ENCODE data around the gene REM2.

The REM2 gene, protein sequence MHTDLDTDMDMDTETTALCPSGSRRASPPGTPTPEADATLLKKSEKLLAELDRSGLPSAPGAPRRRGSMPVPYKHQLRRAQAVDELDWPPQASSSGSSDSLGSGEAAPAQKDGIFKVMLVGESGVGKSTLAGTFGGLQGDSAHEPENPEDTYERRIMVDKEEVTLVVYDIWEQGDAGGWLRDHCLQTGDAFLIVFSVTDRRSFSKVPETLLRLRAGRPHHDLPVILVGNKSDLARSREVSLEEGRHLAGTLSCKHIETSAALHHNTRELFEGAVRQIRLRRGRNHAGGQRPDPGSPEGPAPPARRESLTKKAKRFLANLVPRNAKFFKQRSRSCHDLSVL

DNA sequence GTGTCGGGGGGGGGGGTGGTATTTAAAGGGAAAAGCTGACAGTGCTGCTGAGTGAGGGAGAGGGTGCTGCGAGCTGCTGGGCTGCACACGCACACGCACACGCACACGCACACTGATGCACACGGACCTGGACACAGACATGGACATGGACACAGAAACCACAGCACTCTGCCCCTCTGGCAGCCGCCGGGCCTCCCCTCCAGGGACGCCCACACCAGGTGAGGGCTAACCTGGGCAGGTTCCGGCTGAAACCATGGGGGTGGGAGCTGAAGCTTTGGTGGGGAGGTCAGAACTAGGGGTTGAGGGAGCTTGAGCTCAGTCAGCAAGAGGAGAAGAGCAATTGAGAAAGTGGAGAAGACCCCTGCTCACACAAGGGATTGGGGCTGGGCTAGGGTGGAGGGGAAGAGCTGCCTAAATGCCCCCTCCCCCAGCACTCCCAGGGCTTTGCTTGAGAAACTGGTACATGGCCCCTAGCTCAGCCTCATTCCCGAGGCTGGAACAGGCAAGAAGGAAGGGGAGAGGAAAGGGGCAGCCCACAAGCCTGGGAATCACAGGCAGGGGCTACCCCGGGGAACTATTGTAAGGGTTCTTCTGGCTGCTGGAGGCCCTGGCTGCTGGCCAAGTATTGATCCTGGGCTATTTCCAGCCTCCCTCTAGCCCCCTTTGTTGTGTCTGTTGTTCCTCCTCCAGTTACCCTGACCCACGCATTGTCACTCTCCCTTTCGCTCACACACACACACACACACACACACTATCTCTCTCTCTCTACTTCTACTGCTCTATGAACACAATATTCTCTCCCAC lies at the start of gene REM2:
REM2 (plus strand) TSS at position 50 of the 804 bp plus-strand sequence; CDS start at position 116, 66 bp downstream.
- no peak for DNase-seq (ENCODE audit: low read depth)

DNA sequence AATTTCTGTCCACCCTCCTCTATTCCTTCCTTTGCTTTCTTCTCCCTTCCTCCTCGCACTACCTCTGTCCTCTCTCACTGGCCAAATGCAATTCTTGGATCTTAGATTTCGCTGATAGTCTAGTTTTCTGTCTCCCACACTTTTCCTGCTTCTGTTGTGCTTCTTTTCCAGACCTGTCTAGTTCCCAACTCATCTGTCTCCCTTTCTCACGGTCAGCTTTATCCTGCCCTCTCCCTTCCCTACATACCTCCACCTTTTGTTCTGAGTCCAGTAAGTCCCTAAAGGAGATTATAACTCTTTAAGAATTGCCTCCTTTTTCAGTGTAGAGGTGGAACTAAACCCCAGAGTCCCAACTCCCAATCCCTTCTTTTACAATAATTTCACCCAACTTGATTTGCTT lies 47.5 kb upstream of the REM2 start:
- no peak for DNase-seq (ENCODE audit: low read depth)

DNA sequence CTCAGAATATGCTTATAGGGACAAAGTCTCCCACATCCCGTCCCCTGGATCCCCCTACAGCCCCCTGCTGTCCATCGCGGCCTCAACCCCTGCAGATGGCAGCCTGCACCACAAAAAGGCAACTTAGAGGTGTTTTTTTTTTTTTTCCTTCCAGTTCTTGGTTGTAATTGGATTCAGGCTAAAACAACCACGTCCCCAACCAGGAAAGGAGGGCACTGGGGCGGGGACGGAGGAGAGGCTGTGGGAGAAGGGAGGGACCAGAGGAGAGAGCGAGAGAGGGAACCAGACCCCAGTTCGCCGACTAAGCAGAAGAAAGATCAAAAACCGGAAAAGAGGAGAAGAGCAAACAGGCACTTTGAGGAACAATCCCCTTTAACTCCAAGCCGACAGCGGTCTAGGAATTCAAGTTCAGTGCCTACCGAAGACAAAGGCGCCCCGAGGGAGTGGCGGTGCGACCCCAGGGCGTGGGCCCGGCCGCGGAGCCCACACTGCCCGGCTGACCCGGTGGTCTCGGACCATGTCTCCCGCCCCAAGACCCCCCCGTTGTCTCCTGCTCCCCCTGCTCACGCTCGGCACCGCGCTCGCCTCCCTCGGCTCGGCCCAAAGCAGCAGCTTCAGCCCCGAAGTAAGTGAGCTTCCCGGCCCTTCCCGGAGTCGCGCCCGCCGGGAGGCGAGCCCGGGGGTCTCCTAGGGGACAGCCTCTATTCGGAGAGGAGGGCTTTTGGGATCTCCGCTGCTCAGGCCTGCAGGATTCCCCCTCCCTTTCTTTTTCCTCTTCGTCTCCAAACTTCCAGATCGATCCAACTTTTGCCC lies 46.5 kb upstream of the REM2 start, which contains the start of gene MMP14:
MMP14 (plus strand) TSS at position 285 of the 813 bp plus-strand sequence; CDS start at position 518, 233 bp downstream.
- DNase-seq (ENCODE audit: low read depth) = no peak

DNA sequence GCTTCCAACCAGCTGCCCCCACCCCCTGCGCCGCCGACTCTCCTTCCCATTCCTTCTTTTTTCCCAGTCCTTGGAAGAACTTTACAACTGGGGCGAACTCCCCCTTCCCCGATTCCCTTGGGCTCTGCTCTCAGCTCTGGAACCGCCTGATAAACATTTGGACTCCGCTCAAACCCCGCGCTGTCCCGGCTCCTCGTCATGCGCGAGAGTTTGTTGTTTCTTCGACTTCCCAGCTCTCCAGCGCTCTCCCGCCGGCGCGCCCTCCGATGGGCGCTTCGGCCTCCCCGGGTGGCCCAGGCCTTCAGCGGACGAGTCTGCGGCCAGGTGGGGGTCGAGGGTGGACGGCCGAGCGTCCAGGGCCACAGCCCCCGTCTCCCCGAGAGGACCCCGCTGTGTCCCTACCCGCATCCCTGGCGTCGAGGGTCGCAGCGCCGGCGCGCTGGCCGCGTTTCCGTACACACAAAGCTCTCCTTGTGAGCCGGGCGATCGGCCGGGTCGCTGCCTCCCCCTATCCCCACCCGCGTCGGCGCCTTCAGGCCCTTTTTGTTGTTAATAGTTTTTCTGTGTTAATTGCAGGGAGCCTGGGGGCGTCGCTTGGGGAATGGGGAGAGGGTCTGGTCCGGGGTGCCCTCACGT lies 45.8 kb upstream of the REM2 start:
- no peak for DNase-seq (ENCODE audit: low read depth)

DNA sequence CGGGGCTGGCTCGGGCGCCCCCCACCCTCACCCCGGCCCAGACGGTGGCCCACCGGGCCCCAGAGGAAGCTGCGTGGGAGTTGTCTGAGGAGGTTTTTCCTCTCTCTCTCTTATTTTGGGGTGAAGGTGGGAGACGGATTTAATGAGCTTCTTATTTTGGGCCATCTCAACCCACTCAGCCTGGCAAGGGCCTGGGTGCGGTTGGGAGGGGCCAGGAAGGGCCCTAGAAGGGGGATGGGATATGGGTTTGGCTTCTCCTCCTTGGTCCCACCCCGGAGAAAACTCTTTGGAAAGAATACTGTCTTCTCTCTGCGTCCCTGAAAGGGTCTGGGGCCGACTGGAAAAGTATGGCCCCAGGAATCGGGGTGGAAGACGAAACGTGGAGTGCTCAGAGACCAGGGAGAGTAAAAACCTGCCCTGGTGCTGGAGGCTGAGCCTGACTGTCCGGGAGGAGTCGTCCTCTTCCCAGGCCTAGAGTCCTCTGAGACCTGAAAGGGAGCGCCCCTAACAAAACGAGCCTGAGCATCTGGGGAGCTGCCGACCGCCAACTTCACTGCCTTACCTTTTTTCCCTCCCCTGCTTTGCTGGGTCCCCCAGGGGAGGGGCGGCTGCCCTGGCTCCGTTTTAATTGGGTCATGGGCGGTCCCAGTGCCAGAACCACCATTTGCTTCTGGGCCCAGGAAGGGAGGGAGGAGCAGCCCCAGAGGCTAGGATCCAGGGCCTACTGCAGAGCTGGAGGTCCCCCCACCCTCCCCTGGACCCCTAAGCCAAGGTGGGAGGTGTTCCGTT lies 45.1 kb upstream of the REM2 start:
- no peak for DNase-seq (ENCODE audit: low read depth)

DNA sequence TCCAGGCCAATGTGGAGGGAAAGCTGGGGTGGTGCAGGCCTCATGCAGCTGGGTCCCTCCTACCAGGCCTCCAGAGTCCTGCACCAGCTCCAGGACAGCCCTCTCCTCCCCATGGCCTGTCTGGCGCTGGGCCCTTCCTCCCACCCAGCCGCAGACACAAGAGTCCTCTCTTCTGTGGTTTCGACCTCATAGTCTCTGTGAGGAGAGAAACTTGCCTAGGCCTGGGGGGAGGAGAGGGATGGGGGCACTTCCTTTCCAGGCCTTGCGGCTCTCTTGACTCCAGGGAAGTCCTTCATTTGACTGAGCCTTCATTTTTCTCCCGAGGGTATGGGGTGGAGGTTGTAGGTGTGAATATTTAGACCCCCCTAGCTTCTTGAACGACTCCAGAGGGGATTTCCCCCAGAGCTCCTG lies 44.4 kb upstream of the REM2 start:
- DNase-seq (ENCODE audit: low read depth) = no peak

DNA sequence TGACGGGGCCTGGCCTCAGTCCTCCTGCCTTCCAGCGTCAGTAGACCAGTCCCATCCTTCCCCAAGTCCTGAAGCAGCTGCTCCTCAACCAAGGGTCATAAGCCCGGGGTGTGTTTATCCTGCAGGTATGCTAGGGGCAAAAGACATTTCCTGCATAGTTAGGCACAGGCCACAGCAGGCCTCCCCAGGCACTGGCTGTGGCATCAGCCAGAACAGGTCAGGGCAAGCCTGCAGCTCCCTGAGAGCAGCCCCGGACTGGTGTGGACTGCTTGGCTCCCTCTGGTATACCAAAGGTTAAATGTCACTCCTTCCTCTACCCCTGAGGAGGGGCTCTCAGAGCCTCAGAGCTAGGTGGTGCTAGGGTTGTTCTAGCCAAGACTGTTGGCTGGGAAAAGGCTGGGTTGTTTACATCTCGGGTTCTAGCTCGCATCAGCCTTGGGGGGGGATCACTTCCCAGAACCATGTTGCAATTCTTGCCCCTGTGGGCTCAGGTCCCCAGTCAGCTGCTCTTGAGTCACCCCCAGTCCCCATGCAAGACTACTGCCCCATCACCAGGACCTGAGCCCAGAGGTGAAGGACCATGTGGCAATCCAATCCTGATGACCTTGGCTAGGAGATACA lies 43.8 kb upstream of the REM2 start:
- DNase-seq (ENCODE audit: low read depth) = no peak

DNA sequence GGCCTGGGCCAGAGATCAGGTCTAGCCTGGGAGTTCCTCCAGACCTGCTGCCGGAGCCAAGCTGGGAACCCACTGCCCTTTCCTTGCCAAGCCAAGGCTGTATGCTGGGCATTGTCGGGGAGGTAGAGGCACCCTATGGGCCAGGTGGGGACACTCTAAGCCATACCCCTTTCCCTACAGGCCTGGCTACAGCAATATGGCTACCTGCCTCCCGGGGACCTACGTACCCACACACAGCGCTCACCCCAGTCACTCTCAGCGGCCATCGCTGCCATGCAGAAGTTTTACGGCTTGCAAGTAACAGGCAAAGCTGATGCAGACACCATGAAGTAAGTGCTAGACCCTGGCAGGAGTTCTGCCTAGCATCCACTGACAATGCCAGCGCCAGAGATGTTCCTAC lies 41.7 kb upstream of the REM2 start:
- no peak for DNase-seq (ENCODE audit: low read depth)

DNA sequence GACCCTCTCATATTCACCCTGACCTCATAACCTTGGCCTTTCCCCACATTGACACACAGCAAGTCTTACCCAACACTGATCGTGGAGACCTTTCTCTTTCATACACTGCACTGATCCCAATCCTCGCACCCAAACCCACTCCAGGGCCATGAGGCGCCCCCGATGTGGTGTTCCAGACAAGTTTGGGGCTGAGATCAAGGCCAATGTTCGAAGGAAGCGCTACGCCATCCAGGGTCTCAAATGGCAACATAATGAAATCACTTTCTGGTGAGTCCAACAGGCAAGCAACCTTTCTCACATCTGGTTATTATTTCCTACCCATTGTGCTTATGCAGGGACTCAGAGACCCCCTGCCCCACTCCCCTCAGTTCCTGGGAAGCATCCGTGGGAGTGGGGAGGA lies 41.3 kb upstream of the REM2 start:
- DNase-seq (ENCODE audit: low read depth) = no peak

DNA sequence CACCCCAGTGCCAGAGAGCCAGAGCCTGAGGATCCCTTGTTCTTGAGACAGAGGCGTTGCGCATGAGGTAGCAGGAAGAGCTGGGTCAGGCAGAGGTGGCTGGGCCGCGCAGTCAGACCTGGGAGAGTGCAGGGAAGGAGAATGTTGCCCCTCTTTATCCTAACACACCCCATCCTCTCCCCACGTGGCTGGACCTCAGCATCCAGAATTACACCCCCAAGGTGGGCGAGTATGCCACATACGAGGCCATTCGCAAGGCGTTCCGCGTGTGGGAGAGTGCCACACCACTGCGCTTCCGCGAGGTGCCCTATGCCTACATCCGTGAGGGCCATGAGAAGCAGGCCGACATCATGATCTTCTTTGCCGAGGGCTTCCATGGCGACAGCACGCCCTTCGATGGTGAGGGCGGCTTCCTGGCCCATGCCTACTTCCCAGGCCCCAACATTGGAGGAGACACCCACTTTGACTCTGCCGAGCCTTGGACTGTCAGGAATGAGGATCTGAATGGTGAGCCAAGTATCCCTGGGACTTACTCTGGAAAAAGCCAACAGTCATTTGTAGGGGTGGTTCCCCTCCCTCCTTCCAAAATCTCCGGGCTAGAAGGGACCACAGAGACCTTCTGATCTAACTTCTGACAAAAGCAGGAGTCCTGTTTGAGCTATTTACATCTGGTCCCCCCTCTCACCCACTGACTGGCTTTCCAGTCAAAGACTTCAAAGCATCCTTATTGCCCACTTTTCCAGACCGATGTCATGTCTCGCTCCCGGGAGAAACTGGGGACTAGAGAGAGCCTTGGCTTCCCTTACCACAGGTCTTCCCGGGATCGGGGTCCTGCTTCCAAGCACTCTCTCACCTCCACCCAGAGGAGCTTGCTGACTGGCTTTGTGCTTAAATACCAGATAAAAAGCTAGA lies 40.6 kb upstream of the REM2 start:
- DNase-seq (ENCODE audit: low read depth) = no peak

DNA sequence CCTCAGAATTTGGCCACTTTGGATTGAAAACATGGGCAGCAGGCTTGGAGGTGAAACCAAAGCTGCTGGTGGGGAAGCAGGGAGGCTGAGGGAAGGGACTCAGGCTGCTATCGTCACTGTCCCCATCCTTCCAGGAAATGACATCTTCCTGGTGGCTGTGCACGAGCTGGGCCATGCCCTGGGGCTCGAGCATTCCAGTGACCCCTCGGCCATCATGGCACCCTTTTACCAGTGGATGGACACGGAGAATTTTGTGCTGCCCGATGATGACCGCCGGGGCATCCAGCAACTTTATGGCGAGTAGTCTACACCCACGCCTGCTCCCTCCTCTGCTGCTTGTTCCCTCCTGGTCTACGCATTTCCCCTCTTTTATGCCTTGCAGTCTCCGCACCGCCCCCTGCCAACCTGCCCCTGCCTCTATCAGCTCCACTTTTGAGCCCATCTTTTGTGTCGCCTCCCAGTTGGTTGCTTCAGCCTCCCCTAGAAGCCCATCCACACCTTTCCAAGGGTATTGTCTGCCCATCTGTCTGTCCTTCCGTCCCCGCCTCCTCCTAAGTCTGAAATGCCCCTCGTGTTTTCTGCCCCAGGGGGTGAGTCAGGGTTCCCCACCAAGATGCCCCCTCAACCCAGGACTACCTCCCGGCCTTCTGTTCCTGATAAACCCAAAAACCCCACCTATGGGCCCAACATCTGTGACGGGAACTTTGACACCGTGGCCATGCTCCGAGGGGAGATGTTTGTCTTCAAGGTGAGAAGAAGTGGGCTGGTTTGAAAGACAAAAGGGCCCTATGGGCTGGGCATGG lies 39.7 kb upstream of the REM2 start:
- no peak for DNase-seq (ENCODE audit: low read depth)

DNA sequence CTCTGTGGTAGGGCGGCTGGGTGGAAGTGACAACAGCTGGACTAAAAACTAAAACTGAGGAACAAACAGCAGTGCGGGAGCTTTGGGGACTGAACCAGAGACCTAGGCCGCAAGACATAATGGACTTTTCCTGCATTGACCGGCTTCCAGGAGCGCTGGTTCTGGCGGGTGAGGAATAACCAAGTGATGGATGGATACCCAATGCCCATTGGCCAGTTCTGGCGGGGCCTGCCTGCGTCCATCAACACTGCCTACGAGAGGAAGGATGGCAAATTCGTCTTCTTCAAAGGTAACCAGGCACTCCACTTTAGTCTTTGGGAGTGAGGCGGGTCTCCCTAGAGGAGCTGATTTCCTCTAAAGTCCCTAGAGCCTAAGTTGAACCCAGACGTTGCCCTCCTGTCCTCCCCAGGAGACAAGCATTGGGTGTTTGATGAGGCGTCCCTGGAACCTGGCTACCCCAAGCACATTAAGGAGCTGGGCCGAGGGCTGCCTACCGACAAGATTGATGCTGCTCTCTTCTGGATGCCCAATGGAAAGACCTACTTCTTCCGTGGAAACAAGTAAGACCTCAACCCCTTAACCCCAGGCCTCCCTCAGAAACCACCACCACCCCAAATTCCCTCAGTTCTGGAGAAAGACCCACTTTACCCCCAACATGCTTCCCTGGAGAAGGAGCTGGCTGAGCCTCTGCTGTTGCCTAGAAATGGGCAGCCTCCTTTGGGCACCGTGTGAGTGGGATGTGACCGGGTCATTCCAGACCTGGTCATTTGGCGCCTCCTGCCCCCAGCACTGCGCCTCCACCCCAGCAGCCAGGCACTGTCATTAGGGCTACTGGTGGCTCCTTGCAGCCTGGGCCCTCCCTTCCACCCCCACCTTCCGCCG lies 38.6 kb upstream of the REM2 start:
- no peak for DNase-seq (ENCODE audit: low read depth)

DNA sequence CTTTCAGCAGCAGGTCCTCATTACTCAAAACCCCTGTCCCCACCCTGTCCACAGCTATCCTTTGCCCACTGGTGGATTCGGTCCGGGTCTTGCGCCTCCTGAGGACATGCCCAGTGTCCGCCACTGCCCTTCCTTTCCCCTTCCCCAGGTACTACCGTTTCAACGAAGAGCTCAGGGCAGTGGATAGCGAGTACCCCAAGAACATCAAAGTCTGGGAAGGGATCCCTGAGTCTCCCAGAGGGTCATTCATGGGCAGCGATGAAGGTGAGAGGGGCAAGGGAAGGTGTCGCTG lies 38.0 kb upstream of the REM2 start:
- DNase-seq (ENCODE audit: low read depth) = no peak

DNA sequence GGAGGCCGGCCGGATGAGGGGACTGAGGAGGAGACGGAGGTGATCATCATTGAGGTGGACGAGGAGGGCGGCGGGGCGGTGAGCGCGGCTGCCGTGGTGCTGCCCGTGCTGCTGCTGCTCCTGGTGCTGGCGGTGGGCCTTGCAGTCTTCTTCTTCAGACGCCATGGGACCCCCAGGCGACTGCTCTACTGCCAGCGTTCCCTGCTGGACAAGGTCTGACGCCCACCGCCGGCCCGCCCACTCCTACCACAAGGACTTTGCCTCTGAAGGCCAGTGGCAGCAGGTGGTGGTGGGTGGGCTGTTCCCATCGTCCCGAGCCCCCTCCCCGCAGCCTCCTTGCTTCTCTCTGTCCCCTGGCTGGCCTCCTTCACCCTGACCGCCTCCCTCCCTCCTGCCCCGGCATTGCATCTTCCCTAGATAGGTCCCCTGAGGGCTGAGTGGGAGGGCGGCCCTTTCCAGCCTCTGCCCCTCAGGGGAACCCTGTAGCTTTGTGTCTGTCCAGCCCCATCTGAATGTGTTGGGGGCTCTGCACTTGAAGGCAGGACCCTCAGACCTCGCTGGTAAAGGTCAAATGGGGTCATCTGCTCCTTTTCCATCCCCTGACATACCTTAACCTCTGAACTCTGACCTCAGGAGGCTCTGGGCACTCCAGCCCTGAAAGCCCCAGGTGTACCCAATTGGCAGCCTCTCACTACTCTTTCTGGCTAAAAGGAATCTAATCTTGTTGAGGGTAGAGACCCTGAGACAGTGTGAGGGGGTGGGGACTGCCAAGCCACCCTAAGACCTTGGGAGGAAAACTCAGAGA lies 37.0 kb upstream of the REM2 start:
- no peak for DNase-seq (ENCODE audit: low read depth)

DNA sequence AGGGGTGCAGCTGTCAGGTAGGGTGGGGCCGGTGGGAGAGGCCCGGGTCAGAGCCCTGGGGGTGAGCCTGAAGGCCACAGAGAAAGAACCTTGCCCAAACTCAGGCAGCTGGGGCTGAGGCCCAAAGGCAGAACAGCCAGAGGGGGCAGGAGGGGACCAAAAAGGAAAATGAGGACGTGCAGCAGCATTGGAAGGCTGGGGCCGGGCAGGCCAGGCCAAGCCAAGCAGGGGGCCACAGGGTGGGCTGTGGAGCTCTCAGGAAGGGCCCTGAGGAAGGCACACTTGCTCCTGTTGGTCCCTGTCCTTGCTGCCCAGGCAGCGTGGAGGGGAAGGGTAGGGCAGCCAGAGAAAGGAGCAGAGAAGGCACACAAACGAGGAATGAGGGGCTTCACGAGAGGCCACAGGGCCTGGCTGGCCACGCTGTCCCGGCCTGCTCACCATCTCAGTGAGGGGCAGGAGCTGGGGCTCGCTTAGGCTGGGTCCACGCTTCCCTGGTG lies 36.2 kb upstream of the REM2 start:
- DNase-seq (ENCODE audit: low read depth) = no peak

DNA sequence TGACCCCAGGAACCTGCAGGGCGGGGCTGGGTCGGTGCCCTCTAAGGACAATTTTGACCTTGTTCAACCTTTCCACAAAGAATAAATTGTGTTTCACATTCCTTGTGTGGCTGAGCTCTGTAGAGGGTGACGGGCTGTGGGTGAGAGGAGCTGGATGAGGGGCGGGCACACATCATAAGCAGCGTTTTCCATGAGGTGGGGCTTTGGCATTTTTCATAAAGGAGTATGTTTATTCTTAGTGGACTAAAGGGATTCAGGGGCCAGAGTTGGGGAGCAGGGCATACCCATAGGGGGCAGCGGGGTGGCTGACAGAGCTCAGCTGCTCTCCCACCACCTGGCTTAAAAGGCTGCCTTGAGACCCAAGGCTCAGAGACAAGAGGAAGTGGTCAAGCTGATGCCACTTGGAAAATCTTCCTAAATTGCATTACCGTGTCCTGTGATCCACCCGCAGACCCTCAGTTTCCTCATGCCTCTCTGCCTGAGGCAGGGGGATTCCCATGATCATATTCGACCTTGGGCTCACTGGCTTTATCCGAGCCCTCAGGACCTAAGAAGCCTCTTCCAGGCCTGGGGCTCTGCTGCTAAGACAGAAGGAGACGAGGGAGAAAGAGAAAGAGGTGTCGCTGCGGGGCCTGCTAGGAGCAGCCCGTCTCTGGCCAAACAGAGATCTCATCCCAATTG lies 35.2 kb upstream of the REM2 start:
- DNase-seq (ENCODE audit: low read depth) = no peak
